HG03457 (cell line): Measurements from ENCODE around the gene CA11.

Experiments used
- ATAC-seq: cut with Tn5 transposase; IDR thresholded peaks from one replicate; pipeline ENCODE4 v1.9.1; 2021; ENCODE audit warnings: moderate number of reproducible peaks; ENCODE audit not compliant: unreplicated experiment

Gene CA11

DNA sequence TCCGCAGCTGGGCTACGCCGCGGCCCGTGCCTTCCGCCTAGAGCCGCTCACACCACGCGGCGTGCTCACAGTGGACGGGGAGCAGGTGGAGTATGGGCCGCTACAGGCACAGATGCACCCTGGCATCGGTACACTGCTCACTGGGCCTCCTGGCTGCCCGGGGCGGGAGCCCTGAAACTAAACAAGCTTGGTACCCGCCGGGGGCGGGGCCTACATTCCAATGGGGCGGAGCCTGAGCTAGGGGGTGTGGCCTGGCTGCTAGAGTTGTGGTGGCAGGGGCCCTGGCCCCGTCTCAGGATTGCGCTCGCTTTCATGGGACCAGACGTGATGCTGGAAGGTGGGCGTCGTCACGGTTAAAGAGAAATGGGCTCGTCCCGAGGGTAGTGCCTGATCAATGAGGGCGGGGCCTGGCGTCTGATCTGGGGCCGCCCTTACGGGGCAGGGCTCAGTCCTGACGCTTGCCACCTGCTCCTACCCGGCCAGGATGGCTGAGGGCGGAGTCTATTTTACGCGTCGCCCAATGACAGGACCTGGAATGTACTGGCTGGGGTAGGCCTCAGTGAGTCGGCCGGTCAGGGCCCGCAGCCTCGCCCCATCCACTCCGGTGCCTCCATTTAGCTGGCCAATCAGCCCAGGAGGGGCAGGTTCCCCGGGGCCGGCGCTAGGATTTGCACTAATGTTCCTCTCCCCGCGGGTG is 16.2 kb downstream of the CA11 start:
- ATAC-seq: no peak

DNA sequence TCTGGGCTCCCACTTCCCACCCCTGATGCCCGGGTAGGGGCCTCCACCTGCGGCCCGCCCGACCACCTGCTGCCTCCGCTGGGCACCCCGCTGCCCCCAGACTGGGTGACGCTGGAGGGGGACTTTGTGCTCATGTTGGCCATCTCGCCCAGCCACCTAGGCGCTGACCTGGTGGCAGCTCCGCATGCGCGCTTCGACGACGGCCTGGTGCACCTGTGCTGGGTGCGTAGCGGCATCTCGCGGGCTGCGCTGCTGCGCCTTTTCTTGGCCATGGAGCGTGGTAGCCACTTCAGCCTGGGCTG is 16.7 kb downstream of the CA11 start:
- no peak for ATAC-seq

DNA sequence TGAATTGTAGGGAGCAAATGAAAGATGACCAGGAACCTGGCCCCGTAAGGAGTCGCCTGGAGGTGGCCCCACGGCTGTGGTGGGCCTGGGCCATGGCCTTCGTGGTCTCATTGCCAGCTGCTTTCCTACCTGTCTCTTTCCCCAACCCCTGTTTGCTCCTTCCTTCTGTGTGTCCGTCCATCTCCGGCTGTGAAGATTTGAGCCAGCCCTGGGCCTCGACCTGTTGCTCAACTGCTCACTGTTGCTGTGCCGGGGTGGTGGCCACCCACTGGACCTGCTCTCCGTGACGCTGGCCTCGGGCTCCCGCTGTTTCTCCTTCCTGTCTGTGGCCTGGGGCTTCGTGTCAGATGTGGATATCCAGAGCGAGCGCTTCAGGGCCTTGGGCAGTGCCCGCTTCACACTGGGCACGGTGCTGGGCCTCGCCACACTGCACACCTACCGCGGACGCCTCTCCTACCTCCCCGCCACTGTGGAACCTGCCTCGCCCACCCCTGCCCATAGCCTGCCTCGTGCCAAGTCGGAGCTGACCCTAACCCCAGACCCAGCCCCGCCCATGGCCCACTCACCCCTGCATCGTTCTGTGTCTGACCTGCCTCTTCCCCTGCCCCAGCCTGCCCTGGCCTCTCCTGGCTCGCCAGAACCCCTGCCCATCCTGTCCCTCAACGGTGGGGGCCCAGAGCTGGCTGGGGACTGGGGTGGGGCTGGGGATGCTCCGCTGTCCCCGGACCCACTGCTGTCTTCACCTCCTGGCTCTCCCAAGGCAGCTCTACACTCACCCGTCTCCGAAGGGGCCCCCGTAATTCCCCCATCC is 17.3 kb downstream of the CA11 start:
- ATAC-seq: no peak

DNA sequence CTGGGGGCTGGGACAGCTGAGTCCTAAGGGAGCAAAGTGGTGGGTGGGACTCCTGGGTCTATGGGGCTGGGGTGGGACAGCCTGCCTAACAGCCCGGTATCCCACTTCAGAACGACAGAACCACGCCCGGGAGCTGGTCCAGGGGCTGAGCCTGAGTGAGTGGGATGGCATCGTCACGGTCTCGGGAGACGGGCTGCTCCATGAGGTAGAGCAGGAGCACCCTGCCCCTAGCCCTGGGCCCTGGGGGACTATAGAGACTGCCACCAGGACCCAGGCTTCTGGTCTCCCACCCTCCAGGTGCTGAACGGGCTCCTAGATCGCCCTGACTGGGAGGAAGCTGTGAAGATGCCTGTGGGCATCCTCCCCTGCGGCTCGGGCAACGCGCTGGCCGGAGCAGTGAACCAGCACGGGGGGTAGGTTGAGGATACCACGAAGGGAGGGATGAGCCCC is 18.1 kb downstream of the CA11 start:
- no peak for ATAC-seq

DNA sequence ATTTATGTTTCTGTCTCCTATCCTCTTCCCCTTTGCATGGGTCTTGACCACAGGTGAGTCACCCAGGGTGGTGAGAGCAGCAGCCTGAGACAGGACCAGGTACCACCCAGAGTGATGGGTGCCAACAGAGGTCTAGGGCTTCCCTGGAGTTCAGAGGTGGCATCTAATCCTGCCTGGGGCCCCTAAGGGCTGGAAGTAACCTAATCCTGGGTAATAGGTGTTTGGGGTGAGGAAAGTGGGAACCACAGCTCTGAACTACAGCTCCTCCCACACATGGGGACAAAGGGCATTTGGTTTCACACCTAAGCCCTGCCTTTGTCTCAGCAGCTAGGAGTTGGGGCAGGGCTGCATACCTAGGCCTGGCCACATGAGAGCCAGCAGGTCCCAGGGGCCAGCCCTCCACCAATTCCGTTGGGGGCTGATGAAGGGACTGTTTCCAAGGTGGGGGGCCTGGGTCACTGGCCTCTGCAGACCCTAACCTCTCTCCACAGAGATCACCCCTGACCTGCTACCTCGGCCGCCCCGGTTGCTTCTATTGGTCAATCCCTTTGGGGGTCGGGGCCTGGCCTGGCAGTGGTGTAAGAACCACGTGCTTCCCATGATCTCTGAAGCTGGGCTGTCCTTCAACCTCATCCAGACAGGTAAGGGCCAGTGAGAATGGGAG is 18.7 kb downstream of the CA11 start:
- no peak for ATAC-seq

DNA sequence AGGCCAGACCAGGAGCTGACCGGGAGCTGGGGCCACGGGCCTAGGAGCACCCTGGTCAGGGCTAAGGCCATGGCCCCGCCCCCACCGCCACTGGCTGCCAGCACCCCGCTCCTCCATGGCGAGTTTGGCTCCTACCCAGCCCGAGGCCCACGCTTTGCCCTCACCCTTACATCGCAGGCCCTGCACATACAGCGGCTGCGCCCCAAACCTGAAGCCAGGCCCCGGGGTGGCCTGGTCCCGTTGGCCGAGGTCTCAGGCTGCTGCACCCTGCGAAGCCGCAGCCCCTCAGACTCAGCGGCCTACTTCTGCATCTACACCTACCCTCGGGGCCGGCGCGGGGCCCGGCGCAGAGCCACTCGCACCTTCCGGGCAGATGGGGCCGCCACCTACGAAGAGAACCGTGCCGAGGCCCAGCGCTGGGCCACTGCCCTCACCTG is 20.1 kb downstream of the CA11 start:
- ATAC-seq: no peak

DNA sequence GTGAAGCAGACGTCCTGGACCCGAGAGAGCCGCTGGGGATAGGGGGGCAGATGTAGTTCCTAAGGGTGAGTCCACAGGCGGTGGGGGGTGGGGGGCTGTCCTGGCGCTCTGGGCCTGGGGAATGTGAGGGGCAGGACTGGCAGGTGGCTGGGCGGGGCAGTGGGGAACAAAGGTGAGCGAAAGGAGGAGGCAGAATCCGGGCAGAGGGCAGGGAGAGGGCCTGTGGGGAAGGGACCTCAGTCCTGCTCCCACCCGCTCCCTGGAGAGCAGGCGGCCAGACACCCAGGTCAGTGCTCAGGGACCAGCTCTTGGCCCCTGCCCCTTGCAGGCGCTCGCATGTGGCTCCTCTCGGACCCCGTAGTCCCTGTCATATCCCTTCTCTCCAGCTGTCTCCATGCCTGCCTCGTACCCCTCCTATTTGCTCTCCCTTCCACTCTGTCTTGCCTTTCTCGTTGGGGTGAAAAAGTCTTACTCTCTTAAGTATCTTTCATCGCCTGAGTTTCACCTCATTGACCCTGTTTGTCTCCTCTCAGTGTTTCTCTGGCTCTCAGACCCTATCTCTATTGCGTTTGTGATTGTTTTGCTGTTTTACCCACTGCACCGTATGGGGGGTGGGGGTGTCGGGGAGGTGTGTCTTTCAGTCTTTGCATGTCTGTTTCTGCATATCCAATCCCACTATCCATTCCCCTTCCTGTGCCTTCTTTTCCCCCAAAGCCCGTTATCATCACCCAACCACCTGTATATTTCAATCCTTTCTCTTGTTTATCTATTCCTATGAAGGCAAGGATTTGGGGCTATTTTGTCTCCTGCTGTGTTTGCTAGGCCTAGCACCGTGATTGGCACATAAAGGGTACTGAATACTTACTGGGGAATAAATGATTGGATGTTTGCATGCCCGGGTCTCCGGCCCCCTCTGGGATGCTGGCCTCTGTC is 20.9 kb downstream of the CA11 start:
- no peak for ATAC-seq

DNA sequence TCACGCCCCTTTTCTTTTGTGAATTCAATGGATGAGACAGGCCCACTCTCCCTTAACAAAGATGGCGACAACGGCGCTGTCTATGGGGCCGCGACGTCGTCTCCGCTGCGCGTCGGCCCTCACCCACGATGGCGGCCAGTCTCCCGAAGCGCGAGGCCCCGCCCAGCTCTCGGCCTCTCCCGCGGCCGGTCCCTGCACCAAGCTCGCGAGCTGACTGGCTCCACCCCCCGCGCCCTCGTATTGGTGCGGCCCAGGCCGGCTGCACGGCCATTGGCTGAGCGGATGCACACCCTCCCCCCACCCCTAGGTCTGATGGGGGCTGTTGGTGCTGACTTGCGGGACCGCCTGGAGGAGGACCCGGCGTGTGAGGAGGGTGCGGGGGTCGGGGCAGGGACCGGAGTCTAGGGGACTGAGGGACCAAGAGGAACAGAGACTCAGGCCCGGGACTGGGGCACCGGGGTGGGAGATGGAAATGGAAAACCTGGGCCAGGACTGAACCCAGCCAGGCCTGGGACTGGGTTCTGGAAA is 21.9 kb downstream of the CA11 start:
- ATAC-seq: no peak

DNA sequence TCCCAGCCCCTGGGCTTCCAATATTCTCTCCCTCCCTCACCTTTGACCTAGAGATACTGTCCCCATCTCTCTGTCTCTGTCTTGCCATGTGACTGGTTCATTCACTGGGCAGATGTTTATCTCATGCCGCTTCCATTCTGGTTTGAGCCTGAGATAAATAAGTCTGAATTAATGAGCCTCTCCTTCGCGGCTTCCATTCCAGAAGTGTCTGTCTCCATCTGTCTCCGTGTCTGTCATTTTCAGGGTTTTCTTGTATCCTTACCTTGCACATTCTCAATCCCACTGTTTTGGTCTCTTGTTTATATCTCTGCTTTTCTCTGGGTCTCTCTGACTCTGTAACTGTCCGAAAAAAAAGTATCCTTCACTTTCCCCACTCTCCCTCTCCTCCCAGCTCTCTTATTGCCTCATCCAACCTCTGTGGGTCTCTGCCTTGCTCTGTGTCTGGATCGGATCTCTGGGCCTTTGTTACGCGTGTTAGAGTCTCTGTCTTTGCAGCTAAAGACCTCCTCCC is 22.4 kb downstream of the CA11 start:
- ATAC-seq: no peak

DNA sequence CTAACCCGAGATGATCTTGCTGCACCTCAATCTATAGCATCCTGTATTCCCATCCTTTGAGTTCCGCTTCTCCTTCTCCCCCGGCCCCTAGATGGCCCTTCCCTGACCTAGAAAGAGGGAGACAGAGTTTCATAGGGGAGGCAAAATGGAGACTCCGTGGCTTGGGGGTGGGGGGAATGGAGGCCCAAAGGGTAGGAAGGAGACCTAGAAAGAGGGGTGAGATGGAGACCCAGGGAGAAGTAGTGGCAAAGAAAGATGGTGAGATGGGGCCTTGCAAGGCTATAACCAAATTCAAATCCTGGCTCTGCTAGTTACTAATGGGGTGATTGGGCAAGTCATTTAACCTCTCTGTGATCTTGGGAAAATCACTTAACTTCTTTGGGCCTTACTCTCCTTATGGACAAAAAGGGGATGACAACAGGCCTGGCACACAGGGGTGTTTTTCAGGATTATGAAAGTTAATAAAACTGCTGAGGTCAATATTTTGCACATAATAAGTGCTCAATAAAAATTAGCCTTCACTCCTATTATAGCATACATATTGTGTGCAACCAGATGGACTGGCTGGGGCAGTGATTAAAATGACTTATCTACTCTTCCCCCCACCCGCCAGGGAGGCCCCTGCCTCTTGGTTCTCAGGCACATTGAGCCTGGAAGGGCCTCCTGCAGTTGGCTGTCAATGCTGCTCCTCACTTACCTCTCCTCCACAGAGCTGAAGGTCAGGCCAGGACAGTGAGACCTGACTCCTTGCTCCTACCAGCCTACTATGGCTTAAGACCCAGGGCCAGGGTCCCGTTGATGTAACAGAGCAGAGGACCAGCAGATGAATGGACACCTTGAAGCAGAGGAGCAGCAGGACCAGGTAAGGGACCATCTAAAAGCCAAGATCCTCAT is 26.0 kb downstream of the CA11 start:
- ATAC-seq: no peak

DNA sequence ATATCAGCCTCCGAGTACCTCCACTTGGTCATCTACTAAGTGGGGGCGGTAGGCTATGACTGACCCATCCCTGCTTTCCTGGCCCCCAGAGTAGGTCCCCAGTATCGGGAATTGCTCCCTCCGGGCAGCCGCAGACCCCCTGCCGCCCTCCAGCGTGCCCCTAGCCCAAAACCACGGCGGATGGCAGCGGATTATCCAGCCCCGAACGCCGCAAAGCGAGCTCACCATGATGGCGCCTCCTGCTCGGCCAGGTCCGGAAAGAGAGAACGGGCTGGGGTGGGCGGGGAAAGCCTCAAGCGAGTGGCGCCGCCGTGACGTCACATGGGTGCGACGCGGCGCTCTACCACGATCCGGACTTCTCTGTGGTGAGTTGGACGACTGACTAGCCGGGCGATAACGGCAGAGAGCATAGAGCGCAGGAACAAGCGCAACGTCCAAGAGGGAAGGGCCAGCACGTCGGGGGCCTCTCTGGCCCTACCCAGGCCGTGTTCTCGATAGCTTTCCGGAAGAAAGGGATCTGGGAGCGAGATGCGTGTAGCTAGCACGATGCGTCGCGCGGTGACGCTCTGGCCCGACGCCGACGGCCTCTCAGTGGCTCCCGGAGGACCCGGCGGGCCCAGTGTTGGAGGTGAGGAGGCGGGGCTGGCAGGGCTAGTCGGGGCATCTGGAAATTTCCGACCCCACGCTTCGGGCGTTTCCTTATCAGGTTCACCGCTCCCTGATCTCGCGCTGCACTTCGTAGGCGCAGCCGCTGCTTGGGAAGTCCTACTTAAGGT is 26.9 kb downstream of the CA11 start, which contains the start of the genes RPL18 and SPHK2:
Gene RPL18 (minus strand): TSS at position 263 of the 776 bp plus-strand sequence. CDS start 35 bp downstream, at position 228.
Gene SPHK2 (plus strand): TSS at position 591 of the 776 bp plus-strand sequence. CDS start 1,009 bp downstream, outside the sequence.
- peak; percentile 78 for ATAC-seq

DNA sequence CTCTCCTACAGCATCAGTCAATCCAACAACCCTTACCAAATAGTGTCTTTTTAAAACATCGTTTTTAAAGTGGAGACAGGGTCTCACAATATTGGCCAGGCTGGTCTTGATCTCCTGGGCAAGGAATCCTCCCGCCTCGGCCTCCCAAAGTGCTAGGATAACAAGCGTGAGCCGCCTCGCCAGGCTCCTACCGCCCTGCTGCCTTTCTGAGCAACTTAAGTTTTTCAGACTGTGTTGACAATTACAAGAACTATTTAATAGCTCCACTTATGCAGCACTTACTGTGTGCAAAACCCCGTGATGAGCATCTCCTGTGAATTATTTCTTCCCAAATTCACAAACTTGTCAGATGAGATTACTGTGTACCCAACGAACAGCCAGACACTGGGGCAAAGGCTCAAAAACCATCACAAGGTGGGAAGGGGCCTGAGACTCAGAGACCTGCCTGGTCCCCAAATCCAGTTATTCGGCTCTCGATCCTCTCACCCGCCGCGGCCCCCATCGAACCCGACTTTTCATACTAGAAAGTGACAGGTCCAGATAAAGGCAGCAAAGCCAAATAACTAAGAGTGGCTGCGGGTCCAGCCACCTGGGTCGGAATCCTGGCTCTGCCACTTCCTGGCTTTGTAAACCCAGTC is 27.6 kb downstream of the CA11 start:
- ATAC-seq: peak; percentile 8

DNA sequence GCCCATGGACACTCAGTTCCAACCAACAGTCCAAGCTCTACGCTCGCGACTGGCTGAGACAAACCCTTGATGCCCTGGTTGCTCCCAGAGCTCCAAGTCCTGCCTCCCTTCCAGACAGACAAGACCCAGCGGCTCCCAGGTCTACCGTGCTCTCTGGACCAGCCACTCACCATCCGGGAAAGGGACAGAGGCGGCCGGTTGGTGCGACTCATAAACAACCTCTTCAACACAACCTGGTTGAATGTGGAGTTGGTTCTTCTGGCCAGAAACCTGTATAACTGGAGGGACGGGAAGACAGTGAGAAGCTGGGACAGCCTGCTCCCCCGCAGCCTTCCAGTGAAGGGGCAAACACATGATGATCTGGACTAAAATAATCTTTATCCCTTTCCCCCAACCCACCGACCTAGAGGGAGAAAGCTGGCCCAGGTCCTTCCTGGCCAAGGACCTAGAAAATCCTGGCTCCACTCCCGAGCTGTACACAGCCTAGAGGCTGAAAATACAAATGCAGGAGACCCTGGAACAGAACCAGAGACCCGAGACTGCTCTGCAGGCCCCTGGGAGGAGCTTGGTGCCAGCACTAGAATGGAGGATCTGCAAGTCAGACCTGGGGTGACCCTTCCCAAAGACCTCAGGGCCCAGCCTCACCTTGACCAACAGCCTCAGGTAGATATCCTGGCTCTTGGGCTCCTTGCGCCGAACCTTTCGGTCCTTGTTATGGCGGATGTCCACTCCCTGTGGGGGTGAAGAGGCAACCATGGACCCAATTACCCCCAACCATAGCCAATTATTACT is 28.6 kb downstream of the CA11 start:
- no peak for ATAC-seq

DNA sequence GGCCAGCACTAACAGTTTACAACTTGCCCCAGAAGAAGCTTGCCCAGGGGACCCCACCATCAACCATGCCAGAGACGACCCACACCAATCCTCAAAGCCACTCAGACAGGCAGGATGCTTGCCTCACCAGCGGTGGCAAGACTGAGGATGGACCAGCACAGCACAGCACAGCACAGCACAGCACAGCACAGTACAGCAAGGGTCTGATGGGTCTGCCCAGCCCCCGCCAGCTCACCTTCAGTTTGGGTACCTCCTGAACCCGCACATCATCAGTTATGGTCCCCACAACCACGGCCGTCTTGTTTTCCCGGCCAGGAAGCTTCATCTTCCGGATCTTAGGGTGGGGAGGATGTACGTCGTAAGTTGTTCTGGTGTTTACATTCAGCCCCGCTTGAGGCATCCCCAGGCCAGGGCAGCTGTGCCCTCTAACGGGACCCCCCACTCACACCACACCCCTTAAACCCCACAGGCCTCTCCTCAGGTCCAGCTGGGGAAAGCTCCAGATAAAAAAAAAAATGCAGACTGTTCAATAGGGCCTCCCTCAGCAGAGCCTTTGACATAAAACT is 29.4 kb downstream of the CA11 start:
- ATAC-seq: no peak

DNA sequence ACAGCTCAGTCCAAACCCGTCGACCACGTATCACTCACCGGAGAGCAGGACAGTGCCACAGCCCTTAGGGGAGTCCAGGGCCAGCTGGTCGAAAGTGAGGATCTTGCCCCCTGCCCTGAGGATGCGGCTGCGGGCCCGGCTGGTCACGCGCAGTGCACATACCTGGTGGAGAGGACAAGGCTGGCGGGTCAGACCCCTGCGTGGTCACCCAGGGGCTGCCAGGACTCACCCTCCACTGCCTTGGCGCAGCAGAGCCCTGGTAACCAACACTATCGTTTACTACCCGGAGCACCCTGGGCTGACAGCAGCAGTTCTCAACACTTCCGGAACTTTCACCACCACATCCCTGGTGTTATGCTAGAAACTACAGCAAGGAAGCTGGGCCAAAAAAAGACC is 29.9 kb downstream of the CA11 start:
- no peak for ATAC-seq

DNA sequence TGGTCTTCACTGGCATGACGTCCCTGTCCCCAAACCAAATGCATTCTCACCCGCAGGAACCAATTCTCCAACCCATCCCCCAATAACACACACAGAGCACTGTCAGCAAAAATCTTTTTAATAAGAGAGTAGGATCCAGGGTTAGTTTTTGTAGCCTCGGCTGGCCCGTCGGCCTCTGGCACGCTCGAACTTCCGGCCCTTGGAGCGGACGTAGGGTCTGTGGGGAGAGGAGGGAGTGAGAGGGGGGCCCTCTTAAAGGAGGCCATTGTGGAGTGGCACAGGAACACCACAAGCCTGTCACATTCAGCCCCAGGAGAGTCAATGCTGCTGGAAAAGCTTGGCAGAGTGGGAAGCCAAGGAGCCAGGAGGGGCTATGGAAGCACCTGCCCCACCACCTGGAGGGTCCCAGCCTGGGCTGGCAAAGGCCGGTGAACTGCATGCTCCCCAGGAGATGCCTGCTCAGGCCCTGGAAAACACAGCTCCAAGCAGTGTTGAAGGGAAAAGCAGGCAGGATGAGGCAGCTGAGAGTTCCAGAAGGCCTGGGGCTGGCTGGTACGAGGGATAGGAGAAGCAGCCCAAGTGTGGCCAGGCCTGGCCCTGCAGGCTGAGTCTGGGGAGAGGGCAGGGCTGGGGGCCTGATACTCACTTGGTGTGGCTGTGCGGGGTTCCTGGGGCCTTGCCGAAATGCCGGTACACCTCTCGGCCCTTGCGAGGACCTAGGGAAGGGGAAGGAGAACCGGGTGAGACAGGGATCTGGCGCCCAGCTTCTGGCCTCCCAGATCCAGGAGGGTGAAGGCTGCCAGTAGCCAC is 30.6 kb downstream of the CA11 start:
- ATAC-seq: no peak
